Activated T-helper 2 cell treated with anti-CD3 and anti-CD28 coated beads, Interferon-gamma antibody, Interleukin-2, Interleukin-4, amounts not matched to agents 10 μg/mL and 5 μg/mL and 100 μg/mL, durations not matched to agents 14 hours and 24 hours and 36 hours (primary cell): ENCODE measurements around the gene MVB12B. TPM values are rescaled to one million over a fixed set of nuclear protein-coding genes. Genes with fewer than 3 reads are reported as not detected.
"Not testable (repeated sequence)": the region's sequence is repeated elsewhere in the genome, so short reads cannot be mapped to it uniquely, and the experiment has no call there.

Experiments
- DNase-seq: peaks from one replicate; pipeline ENCODE4 v3.0.0; 2021; ENCODE audit warnings: low spot score
- H3K27ac Mint-ChIP-seq: one replicate; pipeline ENCODE4 v1.8.0; 2021; ENCODE audit warnings: mixed read lengths
- H3K27me3 Mint-ChIP-seq: one replicate; pipeline ENCODE4 v1.8.0; 2021; ENCODE audit warnings: low read depth, mixed read lengths
- H3K36me3 Mint-ChIP-seq: one replicate; pipeline ENCODE4 v1.8.0; 2021; ENCODE audit warnings: low read depth, mixed read lengths
- H3K4me1 Mint-ChIP-seq: one replicate; pipeline ENCODE4 v1.8.0; 2021; ENCODE audit warnings: low read depth, mixed read lengths
- H3K4me3 Mint-ChIP-seq: one replicate; pipeline ENCODE4 v1.8.0; 2021; ENCODE audit warnings: low read depth, mild to moderate bottlenecking, moderate library complexity, mixed read lengths
- H3K9me3 Mint-ChIP-seq: one replicate; pipeline ENCODE4 v1.8.0; 2021; ENCODE audit warnings: mixed read lengths
- intact Hi-C: fragments of 100-400 bp; cut with micrococcal nuclease; formaldehyde crosslinking; loops from one replicate; pipeline ENCODE4 v1.15.1; 2023
- total RNA-seq: library from RNA; stranded (reverse); gene quantifications from 2 replicates; pipeline ENCODE4 v1.2.3, GENCODE V29; 2022

MVB12B gene
- total RNA-seq, 1 donor from 2014 or later: 0.50 TPM

GRCh38 chr9:126531035-126531571 is 204.5 kb downstream of the MVB12B start:
- intact Hi-C loops: no loop called here
- no peak overlapping the region for H3K4me3 Mint-ChIP-seq
- peaks cover 60% of the 10 kb centered on the region for H3K27me3 Mint-ChIP-seq
- no peaks in the 10 kb centered on the region for H3K4me1 Mint-ChIP-seq
- no peak overlapping the region for H3K27ac Mint-ChIP-seq
- DNase-seq: no peak
- no peaks in the 10 kb centered on the region for H3K9me3 Mint-ChIP-seq
- H3K36me3 Mint-ChIP-seq: no peaks in the 10 kb centered on the region

GRCh38 chr9:126531591-126531990 is 205.0 kb downstream of the MVB12B start:
- Mint-ChIP-seq H3K36me3 (no peaks in the 10 kb centered on the region), H3K27me3 (peaks cover 64% of the 10 kb centered on the region), H3K4me3 (no peak overlapping the region), H3K27ac (no peak overlapping the region), H3K4me1 (no peaks in the 10 kb centered on the region), H3K9me3 (no peaks in the 10 kb centered on the region)
- DNase-seq: no peak
- intact Hi-C loops: no loop called here

- Mint-ChIP-seq H3K4me3 (no peak overlapping the region), H3K27ac (no peak overlapping the region), H3K4me1 (no peaks in the 10 kb centered on the region), H3K9me3 (no peaks in the 10 kb centered on the region), H3K27me3 (peaks cover 68% of the 10 kb centered on the region), H3K36me3 (no peaks in the 10 kb centered on the region)
- no peak for DNase-seq
- intact Hi-C loops: no loop called here
Observed at GRCh38 chr9:126532019-126532462, 205.4 kb downstream of the MVB12B start.

GRCh38 chr9:126532489-126532888 is 205.9 kb downstream of the MVB12B start:
- Mint-ChIP-seq H3K4me1 (no peaks in the 10 kb centered on the region), H3K9me3 (no peaks in the 10 kb centered on the region), H3K4me3 (no peak overlapping the region), H3K27me3 (peaks cover 72% of the 10 kb centered on the region), H3K27ac (no peak overlapping the region), H3K36me3 (no peaks in the 10 kb centered on the region)
- no peak for DNase-seq
- intact Hi-C loops: no loop called here

- H3K36me3 Mint-ChIP-seq: no peaks in the 10 kb centered on the region
- peaks cover 70% of the 10 kb centered on the region for H3K27me3 Mint-ChIP-seq
- H3K9me3 Mint-ChIP-seq: no peaks in the 10 kb centered on the region
- no peak for DNase-seq
- H3K27ac Mint-ChIP-seq: no peak overlapping the region
- no peaks in the 10 kb centered on the region for H3K4me1 Mint-ChIP-seq
- intact Hi-C loops: no loop called here
- H3K4me3 Mint-ChIP-seq: no peak overlapping the region
Observed at GRCh38 chr9:126532951-126533925, 206.6 kb downstream of the MVB12B start.

GRCh38 chr9:126533926-126534310 is 207.3 kb downstream of the MVB12B start:
- no peak for DNase-seq
- Mint-ChIP-seq H3K27ac (no peak overlapping the region), H3K4me1 (no peaks in the 10 kb centered on the region), H3K27me3 (peaks cover 68% of the 10 kb centered on the region), H3K4me3 (no peak overlapping the region), H3K9me3 (no peaks in the 10 kb centered on the region), H3K36me3 (no peaks in the 10 kb centered on the region)
- intact Hi-C loops: no loop called here

- Mint-ChIP-seq H3K36me3 (no peaks in the 10 kb centered on the region), H3K9me3 (no peaks in the 10 kb centered on the region), H3K27ac (no peak overlapping the region), H3K4me1 (no peaks in the 10 kb centered on the region), H3K4me3 (no peak overlapping the region), H3K27me3 (peaks cover 64% of the 10 kb centered on the region)
- intact Hi-C loops: no loop called here
- DNase-seq: no peak
Observed at GRCh38 chr9:126534431-126535186, 208.0 kb downstream of the MVB12B start.

- no peaks in the 10 kb centered on the region for H3K9me3 Mint-ChIP-seq
- DNase-seq: no peak
- H3K4me3 Mint-ChIP-seq: no peak overlapping the region
- intact Hi-C loops: no loop called here
- H3K4me1 Mint-ChIP-seq: no peaks in the 10 kb centered on the region
- H3K27ac Mint-ChIP-seq: no peak overlapping the region
- H3K36me3 Mint-ChIP-seq: no peaks in the 10 kb centered on the region
- H3K27me3 Mint-ChIP-seq: peaks cover 62% of the 10 kb centered on the region
Observed at GRCh38 chr9:126536131-126536530, 209.5 kb downstream of the MVB12B start.

GRCh38 chr9:126536841-126537465 is 210.3 kb downstream of the MVB12B start:
- Mint-ChIP-seq H3K9me3 (no peaks in the 10 kb centered on the region), H3K4me3 (no peak overlapping the region), H3K27me3 (peaks cover 54% of the 10 kb centered on the region), H3K27ac (no peak overlapping the region), H3K4me1 (no peaks in the 10 kb centered on the region), H3K36me3 (no peaks in the 10 kb centered on the region)
- DNase-seq: no peak
- intact Hi-C loops: no loop called here

- H3K27me3 Mint-ChIP-seq: peaks cover 41% of the 10 kb centered on the region
- H3K4me3 Mint-ChIP-seq: no peak overlapping the region
- H3K9me3 Mint-ChIP-seq: no peaks in the 10 kb centered on the region
- intact Hi-C loops: no loop called here
- no peaks in the 10 kb centered on the region for H3K36me3 Mint-ChIP-seq
- H3K27ac Mint-ChIP-seq: no peak overlapping the region
- no peak for DNase-seq
- H3K4me1 Mint-ChIP-seq: no peaks in the 10 kb centered on the region
Observed at GRCh38 chr9:126538550-126538949, 211.9 kb downstream of the MVB12B start.

- H3K36me3 Mint-ChIP-seq, H3K4me3 Mint-ChIP-seq, DNase-seq, intact Hi-C loops, H3K27ac Mint-ChIP-seq, H3K4me1 Mint-ChIP-seq, H3K9me3 Mint-ChIP-seq: not testable (repeated sequence)
- H3K27me3 Mint-ChIP-seq: peaks cover 33% of the 10 kb centered on the region
Observed at GRCh38 chr9:126540398-126540797, 213.8 kb downstream of the MVB12B start.

- H3K36me3 Mint-ChIP-seq: no peaks in the 10 kb centered on the region
- peaks cover 18% of the 10 kb centered on the region for H3K27me3 Mint-ChIP-seq
- no peak overlapping the region for H3K27ac Mint-ChIP-seq
- no peak for DNase-seq
- intact Hi-C loops: no loop called here
- no peak overlapping the region for H3K4me3 Mint-ChIP-seq
- no peaks in the 10 kb centered on the region for H3K4me1 Mint-ChIP-seq
- H3K9me3 Mint-ChIP-seq: no peaks in the 10 kb centered on the region
Observed at GRCh38 chr9:126543490-126543889, 216.9 kb downstream of the MVB12B start.
